ENCODE results near the gene MYO1G.
A peak's percentile ranks its signal among the peaks of the same experiment; 100 is the strongest.

Gene MYO1G

DNA sequence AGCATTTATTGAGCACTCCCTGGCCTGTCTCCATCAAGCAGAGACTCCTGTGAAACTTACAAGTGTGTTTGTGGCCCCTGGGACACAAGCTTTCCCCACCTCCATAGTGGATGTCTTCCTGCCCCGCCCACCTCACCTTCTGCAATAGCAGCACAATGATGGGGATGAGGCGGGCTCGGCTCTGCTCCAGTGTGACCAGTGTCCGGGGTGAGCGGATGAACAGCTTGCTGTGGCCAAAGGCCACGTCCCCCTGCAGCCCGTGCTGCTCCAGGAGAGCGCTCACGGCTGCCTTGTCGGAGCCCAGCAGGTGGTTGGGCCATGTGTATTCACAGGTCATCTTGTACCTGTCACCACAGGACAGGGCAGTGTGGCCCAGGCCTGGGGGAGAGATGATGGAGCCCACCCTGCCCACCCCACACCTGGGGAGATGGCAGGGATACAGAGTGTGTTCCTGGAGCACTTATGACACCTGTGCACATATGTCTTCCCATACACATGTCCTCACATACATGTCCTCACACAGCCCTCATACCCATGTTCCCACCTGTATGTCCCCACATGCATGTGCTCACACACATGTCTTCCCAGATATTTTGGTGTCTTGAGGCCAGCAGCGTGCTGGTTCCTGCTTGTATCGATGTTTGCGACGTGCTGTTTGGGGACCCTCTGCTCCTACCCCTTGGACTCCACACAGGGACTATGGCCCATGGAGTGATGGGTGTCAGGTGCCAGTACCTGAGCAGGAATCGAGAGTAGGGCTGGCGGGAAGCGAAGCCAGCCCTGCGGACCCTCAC lies 12.7 kb downstream of the MYO1G start:
- no peak for DNase-seq

GRCh38 chr7:44965441-44965903 lies 13.3 kb downstream of the MYO1G start:
- DNase-seq: no peak

- no peak for DNase-seq
Measured at GRCh38 chr7:44964831-44965440, 13.9 kb downstream of the MYO1G start.

DNA sequence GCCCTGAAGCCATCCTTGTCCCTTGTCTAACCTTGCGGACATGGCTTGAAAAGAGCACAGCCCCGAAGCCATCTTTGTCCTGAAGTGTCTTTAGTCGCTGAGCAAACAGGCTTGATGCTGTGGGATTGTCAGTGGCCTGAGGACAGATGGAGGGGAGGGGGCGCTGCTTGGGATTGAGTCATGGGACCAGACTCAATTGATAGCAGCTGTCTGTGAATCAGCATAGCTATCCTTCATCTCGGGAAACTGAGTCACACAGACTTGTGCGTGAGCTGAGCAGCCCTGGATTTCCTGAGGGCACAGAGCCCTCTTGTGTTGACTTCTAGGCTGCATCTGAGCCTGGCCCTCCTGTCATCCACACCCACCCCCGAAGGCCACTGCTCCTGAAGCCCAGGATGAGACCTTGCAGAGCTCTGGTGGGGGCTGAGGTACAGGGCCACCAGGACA lies 14.4 kb downstream of the MYO1G start:
- no peak for DNase-seq

DNA sequence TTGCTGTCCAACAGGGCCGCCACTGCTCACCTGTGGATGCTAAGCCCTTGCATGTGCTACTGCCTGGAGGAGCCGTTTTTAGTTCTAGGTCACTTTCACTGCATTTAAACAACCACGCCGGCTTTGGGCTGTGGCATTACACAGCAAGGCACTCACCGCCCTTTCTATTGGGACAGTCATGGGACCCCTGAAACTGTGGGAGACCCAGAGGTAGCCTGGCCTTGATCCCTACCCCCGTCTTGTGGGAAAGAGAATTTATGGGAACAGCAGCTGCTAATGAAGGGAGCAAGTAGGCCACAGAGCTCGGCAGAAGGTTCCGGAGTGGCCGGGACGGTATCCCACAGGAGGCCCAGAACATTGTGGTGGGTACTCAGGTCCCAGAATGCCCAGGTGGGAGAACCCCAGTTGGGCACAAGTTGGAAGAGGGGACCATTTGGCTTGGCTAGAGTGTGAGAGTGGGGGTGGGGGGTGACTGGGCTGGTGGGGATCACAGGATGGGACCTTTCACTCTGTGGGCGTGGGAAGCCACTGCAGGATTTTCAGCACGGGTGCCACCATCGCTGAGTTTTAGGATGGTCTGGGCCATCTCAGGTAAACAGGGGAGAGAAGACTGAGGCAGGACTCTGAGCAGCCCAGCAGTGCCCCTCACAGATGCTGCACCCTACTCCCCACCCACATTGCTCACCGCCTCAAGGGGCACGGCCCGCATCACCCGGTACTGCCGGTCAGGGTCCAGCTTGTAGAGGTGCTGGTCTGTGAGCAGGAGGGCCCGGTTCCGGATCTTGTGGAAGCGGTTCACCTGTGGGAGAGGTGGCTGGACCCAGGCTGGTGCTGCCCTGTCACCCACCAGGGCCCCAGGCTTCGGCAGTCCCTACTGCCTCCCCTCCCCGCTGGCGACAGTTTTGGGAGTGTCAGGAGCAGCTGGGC lies 15.2 kb downstream of the MYO1G start:
- no peak for DNase-seq

DNA sequence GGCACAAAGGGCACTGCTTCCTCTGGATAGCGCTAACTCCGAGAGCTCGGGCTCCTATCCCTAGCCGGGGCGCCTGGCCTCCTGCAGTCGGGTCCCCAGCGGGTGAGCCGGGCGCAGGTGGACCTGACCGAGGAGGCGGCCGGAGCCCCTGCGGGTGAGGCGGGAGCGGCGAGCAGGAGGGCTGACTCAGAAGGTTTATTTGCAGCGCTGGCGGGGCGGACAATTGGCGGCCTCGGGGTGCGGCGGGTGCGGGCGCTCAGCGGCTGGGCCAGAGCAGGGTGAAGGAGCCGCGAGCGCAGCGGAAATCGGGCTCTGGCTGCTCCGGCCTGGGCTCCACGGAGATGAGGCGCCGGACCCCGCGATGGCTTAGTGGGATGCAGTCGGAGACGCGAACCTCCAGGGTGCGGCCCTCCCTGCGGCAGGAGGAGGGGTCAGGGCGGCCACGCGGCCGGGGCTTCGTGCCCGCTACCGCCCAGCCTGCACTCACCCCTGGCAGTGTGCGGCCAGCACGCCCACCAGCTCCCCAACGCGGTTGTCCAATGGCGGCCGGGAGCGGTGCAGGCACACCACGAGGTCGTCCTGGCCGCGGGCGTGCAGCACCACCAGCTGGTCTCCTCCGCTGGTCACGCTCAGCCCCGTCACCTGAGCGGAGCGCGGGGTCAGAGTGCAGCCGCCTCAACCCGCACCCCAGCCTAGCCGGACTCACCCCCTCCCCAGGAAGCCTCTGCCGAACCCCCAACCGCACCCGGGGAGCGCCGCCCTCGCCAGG lies 16.1 kb downstream of the MYO1G start:
- no peak for DNase-seq

- no peak for DNase-seq
Measured at GRCh38 chr7:44961844-44962482, 16.9 kb downstream of the MYO1G start.

- no peak for DNase-seq
Measured at GRCh38 chr7:44960011-44960580, 18.7 kb downstream of the MYO1G start.

- peak; percentile 55 for DNase-seq
Measured at GRCh38 chr7:44959433-44959951, 19.3 kb downstream of the MYO1G start.

- DNase-seq: no peak
Measured at GRCh38 chr7:44958645-44959344, 20.0 kb downstream of the MYO1G start.

- no peak for DNase-seq
Measured at GRCh38 chr7:44956157-44956766, 22.6 kb downstream of the MYO1G start.

DNA sequence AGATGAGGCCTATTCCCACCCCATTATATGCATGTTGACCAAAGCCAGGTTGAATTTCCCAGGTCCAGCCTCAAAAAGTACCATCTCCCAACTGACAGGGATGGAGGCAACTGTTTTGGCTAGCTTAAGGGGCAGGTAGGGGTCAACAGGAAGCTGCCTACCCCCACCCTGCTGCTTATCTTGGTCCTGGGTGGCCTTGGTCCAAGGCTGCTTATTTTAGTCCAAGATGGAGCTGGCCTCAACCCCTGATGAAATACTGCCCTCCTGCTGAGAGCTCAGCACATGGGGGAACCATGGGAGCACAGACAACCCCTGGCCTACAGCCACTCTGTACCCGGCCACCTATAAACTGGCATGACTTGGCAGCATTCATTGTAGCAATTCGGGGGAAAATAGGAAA lies 23.1 kb downstream of the MYO1G start:
- DNase-seq: no peak

DNA sequence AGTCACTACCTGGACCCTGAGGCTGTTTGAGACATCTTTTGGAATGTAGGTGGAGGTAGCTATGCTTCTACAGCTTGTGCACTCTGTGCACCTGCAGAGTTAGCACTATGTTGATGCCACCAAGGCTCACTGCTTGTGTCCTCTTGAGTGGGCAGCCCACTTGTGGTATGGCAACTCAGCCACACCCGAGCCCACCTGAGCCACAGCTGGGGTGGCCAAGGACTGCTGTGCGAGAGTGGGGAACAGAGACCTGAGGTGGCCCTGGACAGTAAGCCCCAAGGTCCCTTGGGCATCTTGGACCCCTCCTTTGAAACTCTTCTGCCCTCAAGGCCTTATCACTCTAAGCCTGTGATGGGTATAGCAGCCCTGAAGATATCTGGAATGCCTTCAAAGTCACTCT lies 25.7 kb downstream of the MYO1G start:
- DNase-seq: no peak

- no peak for DNase-seq
Measured at GRCh38 chr7:44949303-44949702, 29.5 kb downstream of the MYO1G start.

DNA sequence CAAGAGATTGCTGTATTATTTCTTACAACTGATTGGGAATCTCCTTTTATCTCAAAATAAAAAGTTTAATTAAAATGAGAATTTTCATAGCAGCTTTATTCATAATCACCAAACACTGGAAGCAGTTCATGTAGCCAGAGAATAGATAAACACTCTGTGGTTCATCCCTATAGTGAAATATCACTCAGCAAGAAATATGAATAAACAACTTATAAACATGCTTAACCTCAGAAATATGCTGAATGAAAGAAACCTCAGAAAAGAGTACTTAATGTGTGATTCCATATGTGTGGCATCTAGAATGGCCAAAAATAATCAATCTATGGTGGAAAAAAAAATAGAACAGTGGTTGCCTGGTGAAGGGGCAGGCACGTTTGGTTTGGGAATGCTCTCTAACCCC lies 33.3 kb downstream of the MYO1G start:
- no peak for DNase-seq

GRCh38 chr7:44944821-44945220 lies 34.0 kb downstream of the MYO1G start:
- no peak for DNase-seq

- no peak for DNase-seq
Measured at GRCh38 chr7:44943631-44944030, 35.2 kb downstream of the MYO1G start.

GRCh38 chr7:44937426-44937825 lies 41.4 kb downstream of the MYO1G start:
- no peak for DNase-seq

DNA sequence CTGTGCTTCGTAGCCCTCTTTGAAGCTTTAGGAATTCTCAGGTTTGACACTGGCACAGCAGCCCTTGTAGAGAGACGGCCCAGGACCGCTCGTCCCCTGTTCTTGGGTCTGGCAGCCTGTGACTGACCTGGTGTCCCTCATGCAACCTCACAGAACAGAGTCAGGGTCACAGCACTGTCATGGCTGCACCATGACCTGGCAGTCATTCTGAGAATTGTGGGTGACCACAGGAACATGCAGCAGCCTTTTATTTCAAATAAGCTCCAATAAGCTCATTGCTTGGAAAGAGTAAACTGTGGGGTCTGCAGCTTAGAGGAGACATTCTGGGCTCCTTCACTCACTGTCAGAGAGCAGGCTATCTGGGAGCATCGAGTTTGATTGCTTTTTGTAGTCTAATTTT lies 42.5 kb downstream of the MYO1G start:
- no peak for DNase-seq

GRCh38 chr7:44935583-44935982 lies 43.2 kb downstream of the MYO1G start:
- no peak for DNase-seq
